GM12878 (cell line): Measurements from ENCODE around the gene ARHGAP6. TPM values are rescaled to one million over a fixed set of nuclear protein-coding genes. Genes with fewer than 3 reads are reported as not detected.
A peak's percentile ranks its signal among the peaks of the same experiment; 100 is the strongest.

Experiments
- ATAC-seq: fragments of 200-7000 bp; cut with Tn5 transposase; 3 replicates; pipeline ENCODE4 v1.9.1; 2020; ENCODE audit warnings: mild to moderate bottlenecking, moderate library complexity
- BruUV-seq: library from RNA; stranded (reverse); fragments of 400-500 nt; replicated peaks from 2 replicates; lab custom pipeline; 2021; lab: Mats Ljungman, UMichigan
- CTCF ChIA-PET: fragments of 300-600 bp; sonication (Branson Sonifier 250); formaldehyde crosslinking; extraction: SDS; loops from one replicate; lab custom pipeline; 2021; ENCODE audit warnings: inconsistent platforms; lab: Yijun Ruan, JAX
- POLR2A ChIA-PET: fragments of 350-600 bp; formaldehyde crosslinking; extraction: SDS; loops from one replicate; lab custom pipeline; 2021; ENCODE audit warnings: inconsistent platforms; lab: Charles Lee
- RAD21 ChIA-PET: fragments of 300-600 bp; sonication (Branson Sonifier 250); formaldehyde crosslinking; loops from one replicate; lab custom pipeline; 2023; ENCODE audit warnings: antibody characterized with exemption; ENCODE audit not compliant: unreplicated experiment; lab: Charles Lee
- SMC1A ChIA-PET: fragments of 300-600 bp; sonication (Branson Sonifier 250); formaldehyde crosslinking; loops from one replicate; lab custom pipeline; 2023; ENCODE audit not compliant: unreplicated experiment, uncharacterized antibody; lab: Charles Lee
- DNase-seq: peaks from one replicate; pipeline ENCODE4 v3.0.0-alpha.2; 2011; ENCODE audit warnings: low read depth, low spot score
- FAIRE-seq: peaks from 3 replicates; lab custom pipeline; 2011; peaks lifted over from hg19 to GRCh38; lab: Jason Lieb, UNC
- H2AFZ ChIP-seq: 2 replicates; pipeline ENCODE4 v1.6.0; 2011; ENCODE audit warnings: low read depth, low read length, control low read depth; ENCODE audit not compliant: control insufficient read depth
- H3K27ac ChIP-seq: 2 replicates; pipeline ENCODE4 v1.5.1; 2011; ENCODE audit warnings: control low read depth; ENCODE audit not compliant: control insufficient read depth, insufficient read depth
- H3K27me3 ChIP-seq, 2 experiments: replicated peaks in 1 of 2; 2 replicates each; pipeline versions ENCODE4 v1.6.0 to v1.6.1; 2011; ENCODE audit warnings: low read length in 1 of 2; ENCODE audit not compliant: control insufficient read depth in 2 of 2, insufficient read depth in 2 of 2
- H3K36me3 ChIP-seq, 2 experiments: 2 replicates each; pipeline ENCODE4 v1.5.1; 2011; ENCODE audit warnings: low read length in 1 of 2; ENCODE audit not compliant: control insufficient read depth in 2 of 2, insufficient read depth in 2 of 2
- H3K4me1 ChIP-seq: 2 replicates; pipeline ENCODE4 v1.6.1; 2011; ENCODE audit warnings: mild to moderate bottlenecking, low read length, moderate library complexity, mixed read lengths; ENCODE audit not compliant: control insufficient read depth, insufficient read depth
- H3K4me2 ChIP-seq: 2 replicates; pipeline ENCODE4 v1.6.0; 2011; ENCODE audit warnings: control low read depth; ENCODE audit not compliant: control insufficient read depth, insufficient read depth
- H3K4me3 ChIP-seq: fragments of 200-600 bp; sonication (generic); 2 replicates; pipeline ENCODE4 v1.5.1; 2016
- H3K79me2 ChIP-seq: 2 replicates; pipeline ENCODE4 v1.6.0; 2011; ENCODE audit warnings: low read length; ENCODE audit not compliant: control insufficient read depth, insufficient read depth
- H3K9ac ChIP-seq: 2 replicates; pipeline ENCODE4 v1.8.0; 2011; ENCODE audit warnings: low read length, control low read depth, mixed read lengths; ENCODE audit not compliant: control insufficient read depth, insufficient read depth
- H3K9me3 ChIP-seq: replicated peaks from 3 replicates; pipeline ENCODE4 v1.5.1; 2011; ENCODE audit warnings: mild to moderate bottlenecking, low read length; ENCODE audit not compliant: control insufficient read depth, insufficient read depth
- H4K20me1 ChIP-seq: 2 replicates; pipeline ENCODE4 v1.6.0; 2011; ENCODE audit not compliant: control insufficient read depth, insufficient read depth
- GABPA ChIP-seq: IDR thresholded peaks from 2 replicates; pipeline ENCODE4 v1.6.1; 2014; ENCODE audit warnings: antibody characterized with exemption, low read depth, mild to moderate bottlenecking, inconsistent platforms
- IKZF2 ChIP-seq, 2 experiments: fragments of 450-650 bp; IDR thresholded peaks; 2 replicates each; pipeline ENCODE4 v1.6.1; 2017; ENCODE audit warnings: mild to moderate bottlenecking in 2 of 2, moderate library complexity in 2 of 2
- IRF4 ChIP-seq: IDR thresholded peaks from 2 replicates; pipeline ENCODE4 v1.6.1; 2011; ENCODE audit warnings: low read depth, low read length
- JUNB ChIP-seq: IDR thresholded peaks from 2 replicates; pipeline ENCODE4 v1.6.1; 2016; ENCODE audit warnings: antibody characterized with exemption, mild to moderate bottlenecking
- JUND ChIP-seq: IDR thresholded peaks from 2 replicates; pipeline ENCODE4 v1.6.1; 2012; ENCODE audit warnings: low read depth, mild to moderate bottlenecking, low read length, improper control_type of control experiment, moderate library complexity
- NFIC ChIP-seq: IDR thresholded peaks from 2 replicates; pipeline ENCODE4 v1.6.1; 2012; ENCODE audit warnings: low read depth, mild to moderate bottlenecking, inconsistent platforms, low read length, moderate library complexity
- SPI1 ChIP-seq: IDR thresholded peaks from 2 replicates; pipeline ENCODE4 v1.6.1; 2011; ENCODE audit warnings: low read depth, mild to moderate bottlenecking, low read length, moderate library complexity, borderline replicate concordance; ENCODE audit not compliant: insufficient read depth
- TCF7 ChIP-seq: IDR thresholded peaks from 2 replicates; pipeline ENCODE4 v1.6.1; 2014; ENCODE audit warnings: antibody characterized with exemption, borderline replicate concordance
- ZBTB4 ChIP-seq: fragments of 450-650 bp; formaldehyde crosslinking; IDR thresholded peaks from 2 replicates; pipeline ENCODE4 v1.4.0; 2022; ENCODE audit warnings: mild to moderate bottlenecking, moderate library complexity
- WGBS: methylation state at CpG from one replicate; pipeline ENCODE4 v1.1.6; 2016; ENCODE audit warnings: low lambda C conversion rate; ENCODE audit not compliant: insufficient replicate concordance, insufficient coverage; ENCODE audit errors: missing lambda C conversion rate; 5-methylcytosine and 5-hydroxymethylcytosine counted together
- in situ Hi-C: fragments of 300-500 bp; cut with MboI; formaldehyde crosslinking; loops from 9 replicates; pipeline ENCODE4 v1.14.3; 2018; ENCODE audit warnings: mixed read lengths
- intact Hi-C: fragments of 100-400 bp; cut with micrococcal nuclease; formaldehyde crosslinking; loops from one replicate; pipeline ENCODE4 v1.14.2; 2022; ENCODE audit not compliant: unreplicated experiment
- polyA plus RNA-seq, 11 experiments: library from polyadenylated mRNA; depleted of rRNA in 4 of 11; unstranded in 6 of 11; stranded (reverse) in 5 of 11; fragments of >200 nt; fragmentation: Nextera tagmentation in 4 of 11; fragmentation: Illumina TruSeq in 1 of 11; extraction: Ambion mirVana in 4 of 11; extraction: Trizol in 1 of 11; gene quantifications; 1 replicate in 1 of 11; 2 replicates in 10 of 11; pipeline versions ENCODE4 v1.2.1 to v1.2.3, GENCODE V29; 2011 to 2016; ENCODE audit warnings: inconsistent platforms in 2 of 11, missing spikeins in 2 of 11, low read depth in 1 of 11
- total RNA-seq, 4 experiments: library from RNA; depleted of rRNA in 3 of 4; stranded (reverse); fragments of >200 nt in 3 of 4; fragmentation: Illumina TruSeq in 1 of 4; extraction: Trizol in 1 of 4; gene quantifications; 2 replicates each; pipeline versions ENCODE4 v1.2.1 to v1.2.3, GENCODE V29; 2013 to 2021
- TF ChIP-seq, protein P1 (sequence below): fragments of 450-650 bp; IDR thresholded peaks from 2 replicates; pipeline ENCODE4 v1.6.1; 2017; ENCODE audit warnings: mild to moderate bottlenecking
- TF ChIP-seq, protein P2 (sequence below): fragments of 450-650 bp; IDR thresholded peaks from 2 replicates; pipeline ENCODE4 v1.6.1; 2016; ENCODE audit warnings: mild to moderate bottlenecking, moderate library complexity, borderline replicate concordance

Gene ARHGAP6
- total and polyA plus RNA-seq, 10 of the 15 experiments (the other 5 are each of a cell fraction or from before 2014, with no cell fraction given), result 0.20 to 1.8 (median 0.76) TPM

GRCh38 chrX:11609109-11609508, 56.6 kb downstream of the ARHGAP6 start:
- Histone ChIP-seq H3K36me3 (no peaks in the 10 kb centered on the region), H3K27me3 (no peaks in the 10 kb centered on the region), H2AFZ (no peak overlapping the region), H3K4me3 (no peak overlapping the region), H3K9me3 (no peaks in the 10 kb centered on the region; the same call in 1 of the 3 replicates), H4K20me1 (no peaks in the 10 kb centered on the region), H3K4me2 (peak overlapping the region; percentile 20; the same call in 1 of the 2 replicates), H3K9ac (no peak overlapping the region), H3K4me1 (peaks cover 10% of the 10 kb centered on the region), H3K79me2 (no peaks in the 10 kb centered on the region), H3K27ac (peak overlapping the region; percentile 40; the same call in 1 of the 2 replicates)
- 38% methylated on average over 2 of the region's 2 CpGs for WGBS
- CTCF ChIA-PET, result interaction anchor here (0.7 to 1.2 kb wide), 2 partner anchors 12 to 68 kb away, joined by 3 to 4 read pairs; no protein-coding TSS in a partner anchor
- RAD21 ChIA-PET, result no interaction called here
- SMC1A ChIA-PET, result interaction anchor here (0.7 to 1.0 kb wide), 2 partner anchors 130 to 167 kb away, joined by 3 read pairs; no protein-coding TSS in a partner anchor
- POLR2A ChIA-PET, result interaction anchor here (0.7 kb wide), 1 partner anchor 23 kb away, joined by 3 read pairs; no protein-coding TSS in a partner anchor
- no peak for DNase-seq
- intact Hi-C loops, result no loop called here
- BruUV-seq, result no TSS peak
- no peak for FAIRE-seq
- peak; percentile 81 for ATAC-seq
- TF ChIP-seq TCF7 (no peak), JUNB (peak; percentile 60), SPI1 (peak; percentile 80), JUND (no peak), IRF4 (no peak), NFIC (peak; percentile 45; the same call in 1 of the 2 replicates), GABPA (0 out of 2 replicates have a peak, but pooled peaks have one; percentile 28), ZBTB4 (CRISPR knock-in tag) (no peak), IKZF2 (IDR thresholded peaks at IDR 0.05) (peak in 1 of 2 experiments; percentile 19; a peak in 1 of 4 replicates)
- TF ChIP-seq, protein P1, sequence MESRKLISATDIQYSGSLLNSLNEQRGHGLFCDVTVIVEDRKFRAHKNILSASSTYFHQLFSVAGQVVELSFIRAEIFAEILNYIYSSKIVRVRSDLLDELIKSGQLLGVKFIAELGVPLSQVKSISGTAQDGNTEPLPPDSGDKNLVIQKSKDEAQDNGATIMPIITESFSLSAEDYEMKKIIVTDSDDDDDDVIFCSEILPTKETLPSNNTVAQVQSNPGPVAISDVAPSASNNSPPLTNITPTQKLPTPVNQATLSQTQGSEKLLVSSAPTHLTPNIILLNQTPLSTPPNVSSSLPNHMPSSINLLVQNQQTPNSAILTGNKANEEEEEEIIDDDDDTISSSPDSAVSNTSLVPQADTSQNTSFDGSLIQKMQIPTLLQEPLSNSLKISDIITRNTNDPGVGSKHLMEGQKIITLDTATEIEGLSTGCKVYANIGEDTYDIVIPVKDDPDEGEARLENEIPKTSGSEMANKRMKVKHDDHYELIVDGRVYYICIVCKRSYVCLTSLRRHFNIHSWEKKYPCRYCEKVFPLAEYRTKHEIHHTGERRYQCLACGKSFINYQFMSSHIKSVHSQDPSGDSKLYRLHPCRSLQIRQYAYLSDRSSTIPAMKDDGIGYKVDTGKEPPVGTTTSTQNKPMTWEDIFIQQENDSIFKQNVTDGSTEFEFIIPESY, result no peak
- TF ChIP-seq, protein P2, sequence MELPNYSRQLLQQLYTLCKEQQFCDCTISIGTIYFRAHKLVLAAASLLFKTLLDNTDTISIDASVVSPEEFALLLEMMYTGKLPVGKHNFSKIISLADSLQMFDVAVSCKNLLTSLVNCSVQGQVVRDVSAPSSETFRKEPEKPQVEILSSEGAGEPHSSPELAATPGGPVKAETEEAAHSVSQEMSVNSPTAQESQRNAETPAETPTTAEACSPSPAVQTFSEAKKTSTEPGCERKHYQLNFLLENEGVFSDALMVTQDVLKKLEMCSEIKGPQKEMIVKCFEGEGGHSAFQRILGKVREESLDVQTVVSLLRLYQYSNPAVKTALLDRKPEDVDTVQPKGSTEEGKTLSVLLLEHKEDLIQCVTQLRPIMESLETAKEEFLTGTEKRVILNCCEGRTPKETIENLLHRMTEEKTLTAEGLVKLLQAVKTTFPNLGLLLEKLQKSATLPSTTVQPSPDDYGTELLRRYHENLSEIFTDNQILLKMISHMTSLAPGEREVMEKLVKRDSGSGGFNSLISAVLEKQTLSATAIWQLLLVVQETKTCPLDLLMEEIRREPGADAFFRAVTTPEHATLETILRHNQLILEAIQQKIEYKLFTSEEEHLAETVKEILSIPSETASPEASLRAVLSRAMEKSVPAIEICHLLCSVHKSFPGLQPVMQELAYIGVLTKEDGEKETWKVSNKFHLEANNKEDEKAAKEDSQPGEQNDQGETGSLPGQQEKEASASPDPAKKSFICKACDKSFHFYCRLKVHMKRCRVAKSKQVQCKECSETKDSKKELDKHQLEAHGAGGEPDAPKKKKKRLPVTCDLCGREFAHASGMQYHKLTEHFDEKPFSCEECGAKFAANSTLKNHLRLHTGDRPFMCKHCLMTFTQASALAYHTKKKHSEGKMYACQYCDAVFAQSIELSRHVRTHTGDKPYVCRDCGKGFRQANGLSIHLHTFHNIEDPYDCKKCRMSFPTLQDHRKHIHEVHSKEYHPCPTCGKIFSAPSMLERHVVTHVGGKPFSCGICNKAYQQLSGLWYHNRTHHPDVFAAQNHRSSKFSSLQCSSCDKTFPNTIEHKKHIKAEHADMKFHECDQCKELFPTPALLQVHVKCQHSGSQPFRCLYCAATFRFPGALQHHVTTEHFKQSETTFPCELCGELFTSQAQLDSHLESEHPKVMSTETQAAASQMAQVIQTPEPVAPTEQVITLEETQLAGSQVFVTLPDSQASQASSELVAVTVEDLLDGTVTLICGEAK, result no peak
- in situ Hi-C loops, result no loop called here
